Measurements from ENCODE around the gene MTPN.

- no peak for TF ChIP-seq POLR2A (IDR thresholded peaks at IDR 0.05)
- TF ChIP-seq, protein P1, sequence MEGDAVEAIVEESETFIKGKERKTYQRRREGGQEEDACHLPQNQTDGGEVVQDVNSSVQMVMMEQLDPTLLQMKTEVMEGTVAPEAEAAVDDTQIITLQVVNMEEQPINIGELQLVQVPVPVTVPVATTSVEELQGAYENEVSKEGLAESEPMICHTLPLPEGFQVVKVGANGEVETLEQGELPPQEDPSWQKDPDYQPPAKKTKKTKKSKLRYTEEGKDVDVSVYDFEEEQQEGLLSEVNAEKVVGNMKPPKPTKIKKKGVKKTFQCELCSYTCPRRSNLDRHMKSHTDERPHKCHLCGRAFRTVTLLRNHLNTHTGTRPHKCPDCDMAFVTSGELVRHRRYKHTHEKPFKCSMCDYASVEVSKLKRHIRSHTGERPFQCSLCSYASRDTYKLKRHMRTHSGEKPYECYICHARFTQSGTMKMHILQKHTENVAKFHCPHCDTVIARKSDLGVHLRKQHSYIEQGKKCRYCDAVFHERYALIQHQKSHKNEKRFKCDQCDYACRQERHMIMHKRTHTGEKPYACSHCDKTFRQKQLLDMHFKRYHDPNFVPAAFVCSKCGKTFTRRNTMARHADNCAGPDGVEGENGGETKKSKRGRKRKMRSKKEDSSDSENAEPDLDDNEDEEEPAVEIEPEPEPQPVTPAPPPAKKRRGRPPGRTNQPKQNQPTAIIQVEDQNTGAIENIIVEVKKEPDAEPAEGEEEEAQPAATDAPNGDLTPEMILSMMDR (IDR thresholded peaks at IDR 0.05 in 4 of 5, conservative IDR thresholded peaks at IDR 0.05 in 1 of 5), result no peak
These were observed 47.9 kb downstream of the MTPN start for GRCh38 chr7:135929249-135929648.

All from gastrocnemius medialis (tissue), 4 donors.